ENCODE results near the gene TESK2. TPM values are rescaled to one million over a fixed set of nuclear protein-coding genes. Genes with fewer than 3 reads are reported as not detected.
"Not testable (repeated sequence)": the region's sequence is repeated elsewhere in the genome, so short reads cannot be mapped to it uniquely, and the experiment has no call there.

Gene TESK2
- total RNA-seq, 1 donor from 2014 or later = 13.5 TPM

GRCh38 chr1:45364294-45364693 lies 126.7 kb downstream of the TESK2 start:
- peaks cover 13% of the 10 kb centered on the region for H3K4me1 ChIP-seq
- H3K9me3 ChIP-seq = no peaks in the 10 kb centered on the region
- H3K27me3 ChIP-seq = no peaks in the 10 kb centered on the region
- TF ChIP-seq POLR2AphosphoS5 (IDR thresholded peaks at IDR 0.05; ENCODE audit: insufficient read depth in 1 of 2, low read depth in 1 of 2) (no peak), POLR2A (IDR thresholded peaks at IDR 0.05) (no peak), CTCF (IDR thresholded peaks at IDR 0.05) (no peak)
- no peak overlapping the region for H3K4me3 ChIP-seq
- no peaks in the 10 kb centered on the region for H3K36me3 ChIP-seq
- no peak for DNase-seq (ENCODE audit: extremely low spot score in 2 of 2)
- H3K27ac ChIP-seq = no peak overlapping the region
- intact Hi-C loops (cut with DNase I) = loop anchor here (5.0 to 10.0 kb wide), 2 partner anchors 128 to 201 kb away; partner anchors contain the start of gene TESK2

GRCh38 chr1:45360981-45361380 lies 130.0 kb downstream of the TESK2 start:
- Histone ChIP-seq H3K27ac (peak overlapping the region; percentile 81), H3K4me3 (peak overlapping the region; percentile 15 to 21), H3K4me1 (peaks cover 13% of the 10 kb centered on the region)
- intact Hi-C loops (cut with DNase I) = loop anchor here (5.0 to 10.0 kb wide), 2 partner anchors 131 to 204 kb away; partner anchors contain the start of gene TESK2
- DNase-seq (ENCODE audit: extremely low spot score in 2 of 2); H3K9me3 ChIP-seq; H3K27me3 ChIP-seq; H3K36me3 ChIP-seq: not testable (repeated sequence)
- TF ChIP-seq POLR2AphosphoS5 (IDR thresholded peaks at IDR 0.05; ENCODE audit: insufficient read depth in 1 of 2, low read depth in 1 of 2) (peak in 1 of 2 donors; percentile 47), CTCF (IDR thresholded peaks at IDR 0.05) (peak in 1 of 3 experiments; percentile 7)

- TF ChIP-seq POLR2A (IDR thresholded peaks at IDR 0.05) = no peak
- peak in 1 of 2 donors; percentile 84 for TF ChIP-seq POLR2AphosphoS5 (IDR thresholded peaks at IDR 0.05; ENCODE audit: insufficient read depth in 1 of 2, low read depth in 1 of 2)
- TF ChIP-seq CTCF (IDR thresholded peaks at IDR 0.05) = peak; percentile 31 to 65 (median 53)
- intact Hi-C loops (cut with DNase I) = loop anchor here (5.0 to 10.0 kb wide), 2 partner anchors 132 to 205 kb away; partner anchors contain the start of gene TESK2
- Histone ChIP-seq H3K36me3 (no peaks in the 10 kb centered on the region), H3K27ac (peak overlapping the region; percentile 81), H3K4me3 (peak overlapping the region in 1 of 2 donors; percentile 29), H3K9me3 (no peaks in the 10 kb centered on the region), H3K4me1 (peaks cover 13% of the 10 kb centered on the region), H3K27me3 (no peaks in the 10 kb centered on the region)
- no peak for DNase-seq (ENCODE audit: extremely low spot score in 2 of 2)
Measured at GRCh38 chr1:45359882-45360513, 131.0 kb downstream of the TESK2 start.

GRCh38 chr1:45356186-45356585 lies 134.8 kb downstream of the TESK2 start:
- Histone ChIP-seq H3K9me3 (no peaks in the 10 kb centered on the region), H3K4me3 (no peak overlapping the region), H3K27me3 (no peaks in the 10 kb centered on the region), H3K27ac (no peak overlapping the region), H3K4me1 (peaks cover 13% of the 10 kb centered on the region), H3K36me3 (no peaks in the 10 kb centered on the region)
- no peak for TF ChIP-seq CTCF (IDR thresholded peaks at IDR 0.05)
- intact Hi-C loops (cut with DNase I) = no loop called here
- DNase-seq (ENCODE audit: extremely low spot score in 2 of 2) = no peak

GRCh38 chr1:45355683-45356082 lies 135.3 kb downstream of the TESK2 start:
- DNase-seq (ENCODE audit: extremely low spot score in 2 of 2) = no peak

More at GRCh38 chr1:45355683-45356082, 135.3 kb downstream of the TESK2 start:
- TF ChIP-seq POLR2A (IDR thresholded peaks at IDR 0.05) = no peak
- no peak for TF ChIP-seq POLR2AphosphoS5 (IDR thresholded peaks at IDR 0.05; ENCODE audit: insufficient read depth in 1 of 2, low read depth in 1 of 2)
- no peak for TF ChIP-seq CTCF (IDR thresholded peaks at IDR 0.05)
- intact Hi-C loops (cut with DNase I) = no loop called here
- Histone ChIP-seq H3K36me3 (no peaks in the 10 kb centered on the region), H3K4me1 (peaks cover 8% of the 10 kb centered on the region), H3K27me3 (no peaks in the 10 kb centered on the region), H3K9me3 (no peaks in the 10 kb centered on the region), H3K4me3 (no peak overlapping the region), H3K27ac (no peak overlapping the region)
